Measurements from ENCODE around the gene PHLDB1.

PHLDB1 gene

GRCh38 chr11:118648291-118648690 is 40.9 kb downstream of the PHLDB1 start:
- no peak for TF ChIP-seq CTCF (IDR thresholded peaks at IDR 0.05; ENCODE audit: low read depth, low read length, missing control alignments)
- H3K4me3 ChIP-seq (replicated peaks; ENCODE audit: low read depth, low read length), result no peak overlapping the region
- no peak for DNase-seq (ENCODE audit: extremely low read depth, low read depth)

GRCh38 chr11:118649941-118650340 is 42.5 kb downstream of the PHLDB1 start:
- DNase-seq (ENCODE audit: extremely low read depth, low read depth), result no peak
- H3K4me3 ChIP-seq (replicated peaks; ENCODE audit: low read depth, low read length), result no peak overlapping the region
- no peak for TF ChIP-seq CTCF (IDR thresholded peaks at IDR 0.05; ENCODE audit: low read depth, low read length, missing control alignments)

GRCh38 chr11:118650366-118650765 is 43.0 kb downstream of the PHLDB1 start:
- no peak for DNase-seq (ENCODE audit: extremely low read depth, low read depth)
- no peak for TF ChIP-seq CTCF (IDR thresholded peaks at IDR 0.05; ENCODE audit: low read depth, low read length, missing control alignments)
- no peak overlapping the region for H3K4me3 ChIP-seq (replicated peaks; ENCODE audit: low read depth, low read length)

- no peak for TF ChIP-seq CTCF (IDR thresholded peaks at IDR 0.05; ENCODE audit: low read depth, low read length, missing control alignments)
- no peak overlapping the region for H3K4me3 ChIP-seq (replicated peaks; ENCODE audit: low read depth, low read length)
- no peak for DNase-seq (ENCODE audit: extremely low read depth, low read depth)
Measured at GRCh38 chr11:118651820-118652219, 44.4 kb downstream of the PHLDB1 start.

- no peak for DNase-seq (ENCODE audit: extremely low read depth, low read depth)
- no peak for TF ChIP-seq CTCF (IDR thresholded peaks at IDR 0.05; ENCODE audit: low read depth, low read length, missing control alignments)
- H3K4me3 ChIP-seq (replicated peaks; ENCODE audit: low read depth, low read length), result no peak overlapping the region
Measured at GRCh38 chr11:118652681-118653181, 45.3 kb downstream of the PHLDB1 start.

GRCh38 chr11:118653684-118654390 is 46.4 kb downstream of the PHLDB1 start:
- DNase-seq (ENCODE audit: extremely low read depth, low read depth), result no peak
- TF ChIP-seq CTCF (IDR thresholded peaks at IDR 0.05; ENCODE audit: low read depth, low read length, missing control alignments), result no peak
- no peak overlapping the region for H3K4me3 ChIP-seq (replicated peaks; ENCODE audit: low read depth, low read length)

All from HFF-Myc (cell line).